ENCODE results near the gene EDA.

DNA sequence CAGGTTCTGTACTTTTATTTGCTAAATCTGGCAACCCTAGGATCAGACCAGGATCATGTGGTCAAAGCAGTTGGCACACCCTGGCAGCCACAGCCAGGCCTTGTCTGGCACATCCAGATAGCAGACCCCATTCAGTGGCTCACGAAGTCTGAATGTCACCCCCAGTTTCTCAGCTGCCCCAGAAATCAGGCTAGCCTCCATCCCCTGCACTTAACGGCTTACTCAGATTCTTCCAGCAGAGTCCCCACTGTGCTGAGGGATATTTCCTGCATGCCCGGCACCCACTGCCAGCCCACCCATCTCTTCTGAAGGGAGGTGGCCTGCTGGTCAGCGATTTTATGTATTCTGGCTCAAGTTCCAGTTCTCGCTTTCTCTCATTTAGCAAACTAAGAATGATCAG is 438.5 kb downstream of the EDA start:
- TF ChIP-seq, protein P1, sequence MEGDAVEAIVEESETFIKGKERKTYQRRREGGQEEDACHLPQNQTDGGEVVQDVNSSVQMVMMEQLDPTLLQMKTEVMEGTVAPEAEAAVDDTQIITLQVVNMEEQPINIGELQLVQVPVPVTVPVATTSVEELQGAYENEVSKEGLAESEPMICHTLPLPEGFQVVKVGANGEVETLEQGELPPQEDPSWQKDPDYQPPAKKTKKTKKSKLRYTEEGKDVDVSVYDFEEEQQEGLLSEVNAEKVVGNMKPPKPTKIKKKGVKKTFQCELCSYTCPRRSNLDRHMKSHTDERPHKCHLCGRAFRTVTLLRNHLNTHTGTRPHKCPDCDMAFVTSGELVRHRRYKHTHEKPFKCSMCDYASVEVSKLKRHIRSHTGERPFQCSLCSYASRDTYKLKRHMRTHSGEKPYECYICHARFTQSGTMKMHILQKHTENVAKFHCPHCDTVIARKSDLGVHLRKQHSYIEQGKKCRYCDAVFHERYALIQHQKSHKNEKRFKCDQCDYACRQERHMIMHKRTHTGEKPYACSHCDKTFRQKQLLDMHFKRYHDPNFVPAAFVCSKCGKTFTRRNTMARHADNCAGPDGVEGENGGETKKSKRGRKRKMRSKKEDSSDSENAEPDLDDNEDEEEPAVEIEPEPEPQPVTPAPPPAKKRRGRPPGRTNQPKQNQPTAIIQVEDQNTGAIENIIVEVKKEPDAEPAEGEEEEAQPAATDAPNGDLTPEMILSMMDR (IDR thresholded peaks at IDR 0.05) = no peak
- TF ChIP-seq EP300 (IDR thresholded peaks at IDR 0.05) = no peak
